Sigmoid colon (tissue), 4 donors: Measurements from ENCODE around the gene STARD9.

Source experiments
- CTCF ChIP-seq, 4 experiments: fragments of 450-650 bp in 3 of 4; fragments of 200-600 bp in 1 of 4; IDR thresholded peaks; one replicate each; pipeline ENCODE4 v1.5.1; 2016 to 2019; ENCODE audit warnings: antibody characterized with exemption in 4 of 4, mild to moderate bottlenecking in 3 of 4, moderate library complexity in 2 of 4
- EP300 ChIP-seq, 4 donors: sonication (generic); formaldehyde crosslinking; IDR thresholded peaks; one replicate each; pipeline ENCODE4 v1.6.1; 2017; ENCODE audit warnings: antibody characterized with exemption in 4 of 4

DNA sequence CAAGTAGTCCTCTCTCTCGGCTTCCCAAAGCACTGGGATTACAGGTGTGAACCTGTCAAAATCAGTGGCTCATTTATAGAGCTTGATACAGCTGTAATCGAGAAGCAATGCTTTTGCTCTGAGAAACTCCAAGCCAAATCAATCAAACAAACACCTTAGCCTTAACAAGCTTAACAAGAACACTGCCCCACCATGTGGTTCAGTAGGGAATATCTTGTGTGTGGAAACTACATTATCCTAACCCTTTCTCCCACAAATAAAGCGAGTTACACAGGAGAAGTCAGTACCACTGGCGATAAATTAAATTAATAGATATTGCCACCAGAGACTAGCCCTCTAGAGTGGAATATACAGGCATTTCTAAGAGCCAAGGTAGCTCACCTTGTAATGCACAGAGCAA, 147.7 kb downstream of the STARD9 start:
- TF ChIP-seq CTCF (IDR thresholded peaks at IDR 0.05) (no peak), EP300 (IDR thresholded peaks at IDR 0.05) (no peak)
